HG03108 (cell line): ENCODE results near the gene IMMT.
"Not testable (repeated sequence)": the region's sequence is repeated elsewhere in the genome, so short reads cannot be mapped to it uniquely, and the experiment has no call there.

ENCODE experiments used
- ATAC-seq: cut with Tn5 transposase; IDR thresholded peaks from one replicate; pipeline ENCODE4 v1.9.1; 2021; ENCODE audit warnings: moderate library complexity; ENCODE audit not compliant: unreplicated experiment

Gene IMMT

DNA sequence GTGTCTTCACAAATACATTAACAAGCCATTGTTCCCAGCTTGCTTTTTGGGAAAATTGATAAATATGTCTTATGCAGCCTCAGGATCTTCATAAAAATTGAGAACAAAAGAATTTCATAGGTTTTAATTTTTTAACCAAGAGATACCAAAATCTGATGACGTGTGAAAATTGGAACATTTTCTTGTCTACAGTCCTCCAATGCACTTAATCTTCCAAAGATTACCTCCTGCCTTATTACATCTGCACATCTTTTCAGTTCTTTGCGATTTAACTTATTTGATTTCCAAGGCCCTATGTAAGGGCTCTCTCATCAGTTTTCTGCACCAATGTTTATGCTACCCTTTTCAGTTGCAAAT, 7.1 kb upstream of the IMMT start:
- ATAC-seq = no peak

DNA sequence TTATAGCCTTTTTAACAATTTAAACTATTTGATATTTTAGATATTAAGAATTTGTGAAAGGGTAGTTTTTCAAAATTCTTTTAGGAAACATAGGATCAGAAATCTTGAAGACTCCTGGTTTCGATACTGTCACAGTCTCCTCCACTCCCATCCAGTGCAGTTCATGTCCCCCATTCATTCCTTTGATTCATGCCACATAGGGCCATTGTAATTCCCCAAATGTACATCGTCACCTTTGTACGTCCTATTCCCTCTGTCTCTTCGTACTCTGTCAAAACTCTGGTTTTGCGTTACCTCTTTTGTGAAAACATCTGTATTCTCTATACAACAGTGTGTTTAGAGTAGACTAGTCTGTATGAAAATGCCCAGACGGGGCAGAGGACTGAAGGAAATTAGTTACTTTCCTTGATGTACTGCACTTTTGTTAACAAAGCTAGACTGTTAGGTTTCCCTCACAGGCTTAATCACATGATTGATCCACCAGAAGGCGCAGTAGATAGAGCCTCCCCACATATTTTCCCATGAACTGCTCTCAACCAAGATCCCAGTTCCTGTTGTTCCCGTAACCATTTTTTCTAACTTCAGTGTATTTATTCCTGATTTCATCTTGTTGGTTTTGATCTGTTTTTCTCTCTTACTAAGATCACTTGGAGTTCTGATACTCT, 6.5 kb upstream of the IMMT start:
- ATAC-seq = no peak

DNA sequence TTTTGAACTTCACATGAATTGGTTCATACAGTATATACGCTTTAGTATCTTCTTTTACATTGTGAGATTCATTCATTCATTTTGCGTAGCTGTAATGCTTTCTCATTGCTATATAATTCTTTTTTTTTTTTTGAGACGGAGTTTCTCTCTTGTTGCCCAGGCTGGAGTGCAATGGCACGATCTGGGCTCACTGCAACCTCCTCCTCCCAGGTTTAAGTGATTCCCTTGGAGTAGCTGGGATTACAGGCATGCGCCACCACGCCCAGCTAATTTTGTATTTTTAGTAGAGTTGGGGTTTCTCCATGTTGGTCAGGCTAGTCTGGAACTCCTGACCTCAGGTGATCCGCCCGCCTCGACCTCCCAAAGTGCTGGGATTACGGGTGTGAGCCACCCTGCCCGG, 5.3 kb upstream of the IMMT start:
- ATAC-seq = not testable (repeated sequence)

DNA sequence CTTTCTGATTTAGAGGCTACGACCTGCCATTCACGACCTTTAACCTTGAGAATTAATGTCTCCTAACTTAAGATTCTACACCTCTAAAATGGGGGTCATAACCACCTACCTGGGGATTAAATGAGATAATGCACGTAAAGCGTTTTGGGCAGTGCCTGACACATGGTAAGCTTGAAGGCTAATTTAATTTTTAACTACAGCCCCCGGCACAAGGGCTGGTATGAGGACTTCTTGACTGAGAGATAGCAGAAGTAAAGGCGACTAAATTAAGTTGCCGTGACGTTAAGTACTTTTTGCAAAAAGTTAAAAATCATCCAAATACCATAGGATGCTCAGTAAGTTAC, 4.5 kb upstream of the IMMT start:
- no peak for ATAC-seq

DNA sequence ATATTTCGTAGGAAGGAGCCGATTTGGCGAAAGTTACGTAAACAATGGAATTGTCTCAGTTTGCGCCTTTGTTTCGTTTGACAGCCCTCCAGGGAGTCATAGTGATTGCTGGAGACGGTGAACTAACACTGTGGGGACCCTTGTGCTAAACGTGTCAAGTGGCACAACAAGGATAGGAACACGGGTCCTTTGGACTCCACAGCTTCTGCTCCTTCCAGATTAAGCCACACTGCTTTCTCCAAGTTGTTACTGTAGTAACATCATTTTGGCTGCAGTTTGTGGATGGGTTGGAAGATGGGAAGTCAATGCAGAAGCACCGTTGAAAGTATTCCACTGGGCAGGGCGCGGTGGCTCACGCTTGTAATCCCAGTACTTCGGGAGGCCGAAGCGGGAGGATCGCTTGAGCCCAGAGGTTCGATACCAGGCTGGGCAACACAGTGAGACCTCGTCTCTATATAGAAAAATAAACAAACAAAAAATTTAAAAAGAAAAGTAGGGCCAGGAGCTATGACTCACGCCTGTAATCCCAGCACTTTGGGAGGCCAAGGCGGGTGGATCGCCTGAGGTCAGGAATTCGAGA, 636 bp upstream of the IMMT start:
- ATAC-seq = no peak

DNA sequence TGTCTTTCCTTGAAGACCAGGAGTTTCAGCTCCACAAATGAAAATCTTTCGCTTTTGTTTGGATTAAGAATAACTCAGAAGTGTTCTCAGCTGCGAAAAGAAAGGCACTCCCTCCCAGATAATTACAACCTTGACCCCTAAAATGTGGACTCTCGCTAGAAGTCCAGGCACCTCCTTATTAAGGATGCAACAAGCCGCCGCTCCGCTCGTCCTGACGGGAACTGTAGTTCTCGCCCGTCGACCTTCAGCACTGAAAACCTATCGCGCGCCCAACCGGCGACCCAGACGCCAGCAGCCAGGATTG, 559 bp downstream of the IMMT start:
- no peak for ATAC-seq

DNA sequence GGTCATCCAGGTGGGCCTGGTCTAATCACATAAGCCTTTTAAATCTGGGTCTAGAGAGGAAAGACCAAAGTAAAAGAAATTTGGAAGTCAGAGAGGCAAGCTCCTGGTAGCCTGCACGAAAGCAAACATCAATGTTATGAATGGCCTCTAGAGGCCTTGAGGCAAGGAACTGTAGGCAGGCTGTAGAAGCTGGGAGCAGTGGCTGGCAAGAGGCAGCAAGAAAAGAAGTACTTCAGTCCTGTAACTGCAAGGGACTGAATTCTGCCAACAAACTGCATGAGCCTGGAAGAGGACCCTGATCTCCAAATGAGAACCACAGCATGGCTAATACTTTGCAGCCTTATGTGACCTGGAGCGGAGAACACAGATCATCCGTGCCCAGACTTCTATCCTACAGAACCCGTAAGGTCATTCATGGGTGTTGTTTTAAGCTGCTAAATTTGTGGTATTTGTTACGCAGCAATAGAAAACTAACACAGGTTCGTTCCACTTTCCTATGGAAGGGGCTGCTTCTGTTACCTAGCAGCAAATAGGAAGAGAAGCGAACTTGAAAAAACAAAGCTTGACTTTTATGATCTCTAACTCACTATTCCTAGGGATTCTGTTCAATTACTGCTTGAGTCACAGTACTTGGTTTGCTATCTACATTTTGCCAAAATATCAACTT, 1.2 kb downstream of the IMMT start:
- ATAC-seq = no peak

DNA sequence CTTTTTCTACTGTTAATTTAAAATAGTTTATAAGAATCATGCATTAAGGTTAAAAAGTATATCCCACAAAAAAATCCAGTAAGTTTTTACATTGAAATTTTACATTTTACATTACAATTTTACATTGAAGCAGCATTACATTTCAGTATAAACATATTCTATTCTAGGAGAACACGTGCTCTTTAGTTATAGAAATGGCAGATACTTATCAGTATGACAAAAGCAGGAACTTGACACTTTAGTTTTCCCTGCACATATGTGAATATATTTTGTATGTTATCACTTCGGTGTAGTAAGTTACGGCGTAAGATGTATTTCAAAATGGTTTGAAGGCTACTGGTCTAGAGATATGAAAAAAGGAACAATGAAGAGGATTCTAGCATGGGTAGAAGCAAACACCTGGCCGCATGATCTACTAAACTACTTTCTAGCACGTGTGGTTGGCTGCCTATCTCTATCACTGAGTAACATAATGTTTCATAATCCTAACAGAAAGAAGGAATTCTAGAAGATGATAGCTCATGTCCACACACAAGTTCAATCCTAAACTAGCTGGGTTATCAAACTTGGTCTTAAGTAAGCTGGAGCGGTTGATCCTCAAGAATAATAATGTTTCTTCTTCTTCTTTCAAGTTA, 5.4 kb downstream of the IMMT start:
- no peak for ATAC-seq

DNA sequence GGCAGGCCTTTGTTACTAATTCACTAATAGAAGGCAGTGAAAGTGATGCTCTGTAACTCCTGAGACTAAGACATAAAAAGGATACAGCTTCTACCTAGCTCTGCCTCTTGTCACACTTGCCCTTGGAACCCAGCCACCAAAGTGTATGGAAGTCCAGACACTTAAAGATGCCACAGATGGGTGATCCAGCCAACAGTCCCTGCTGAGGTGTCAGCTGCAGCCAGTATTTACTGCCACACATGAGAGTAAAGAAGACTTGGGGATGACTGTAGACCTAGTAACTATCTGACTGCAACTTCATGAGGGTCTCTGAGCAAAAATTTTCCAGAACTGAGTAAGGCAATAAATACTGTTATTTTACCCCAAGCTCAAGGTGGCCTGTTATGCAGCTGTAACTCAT, 8.8 kb downstream of the IMMT start:
- ATAC-seq = peak; percentile 39

DNA sequence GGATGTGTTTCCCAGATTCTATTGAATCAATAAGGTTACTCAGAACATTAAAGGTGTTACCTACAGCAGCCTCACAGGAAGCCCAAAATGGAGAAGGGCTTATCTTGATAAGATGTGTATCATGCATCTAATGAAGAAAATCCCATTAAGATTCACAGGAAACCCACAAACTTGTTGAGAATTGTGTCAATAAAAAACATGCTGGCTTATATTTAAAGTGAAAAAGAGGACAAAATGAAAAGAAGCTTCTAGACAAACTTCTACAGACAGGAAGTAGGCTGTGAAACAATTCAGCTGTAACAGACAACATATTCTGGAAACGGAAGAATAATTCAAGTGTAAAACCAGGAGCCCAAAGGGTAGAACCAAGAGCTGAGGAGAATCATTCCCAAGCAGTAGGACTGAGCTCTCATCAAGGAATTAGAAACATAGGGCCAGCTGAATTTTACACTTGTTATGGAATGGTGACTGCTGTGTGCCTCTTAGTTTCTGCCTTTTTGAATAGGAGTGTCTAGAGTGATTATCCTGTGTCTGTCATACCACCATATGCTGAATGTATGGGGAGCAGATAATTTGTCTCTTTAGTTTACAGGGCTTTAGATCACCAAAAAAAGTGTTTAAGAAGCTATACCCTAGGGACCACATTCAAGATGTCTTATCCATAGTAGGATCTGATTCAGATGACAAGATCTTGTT, 9.6 kb downstream of the IMMT start:
- peak; percentile 38 for ATAC-seq

DNA sequence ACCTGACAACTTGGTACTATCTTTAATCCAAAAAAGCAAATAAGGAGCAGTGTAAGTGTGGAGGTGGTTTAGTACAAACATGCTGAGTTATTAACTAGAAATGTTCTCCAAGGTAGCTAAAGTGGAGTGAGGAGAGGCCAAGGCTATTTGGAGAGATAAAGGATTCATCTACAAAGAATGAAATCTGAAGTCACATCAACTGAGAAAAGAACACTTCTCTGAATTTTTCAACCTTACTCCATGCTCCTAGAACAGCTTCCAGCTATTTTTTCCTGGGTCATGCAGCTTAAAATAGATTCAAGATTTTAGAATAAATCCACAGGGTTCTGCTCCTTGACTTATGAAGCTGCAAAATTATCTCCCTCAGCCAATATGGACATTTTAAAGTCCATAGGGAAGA, 18.7 kb downstream of the IMMT start:
- no peak for ATAC-seq

DNA sequence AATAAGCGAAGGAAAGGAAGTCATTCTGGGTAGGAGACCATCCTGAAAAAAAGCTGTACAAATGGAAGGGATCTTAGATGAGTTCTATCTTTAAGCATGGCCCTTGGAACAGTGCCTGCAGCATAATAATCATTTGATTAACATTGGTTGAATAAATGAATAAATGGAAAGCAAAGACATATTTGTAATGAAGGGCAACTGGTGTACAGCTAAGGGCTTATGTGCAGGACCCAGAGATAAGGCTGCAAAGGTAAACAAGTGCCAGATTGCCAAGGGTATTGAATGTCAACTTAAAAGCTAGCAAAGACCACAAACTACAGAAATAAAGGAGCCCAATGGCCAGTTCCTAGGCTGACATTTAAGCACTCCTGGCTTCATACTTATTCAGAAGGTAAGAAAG, 19.4 kb downstream of the IMMT start:
- ATAC-seq = no peak

DNA sequence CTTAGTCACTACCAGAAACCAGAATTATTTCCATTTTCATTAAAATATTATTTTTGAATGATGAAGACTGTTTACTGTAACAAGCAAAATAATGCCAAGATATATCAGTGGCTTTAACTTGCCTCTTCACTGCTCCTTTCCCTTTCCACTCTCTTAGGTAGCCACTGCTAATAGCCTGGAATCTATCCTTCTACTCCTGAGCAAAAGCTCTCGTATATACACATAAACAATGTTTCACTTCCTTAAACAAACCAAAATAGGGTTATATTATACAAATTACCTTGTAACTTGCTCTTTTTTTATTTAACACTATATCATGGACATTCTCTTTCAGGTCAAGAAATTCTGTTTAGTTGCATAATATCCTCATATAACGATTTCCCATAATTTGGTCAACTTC, 20.8 kb downstream of the IMMT start:
- ATAC-seq = no peak

DNA sequence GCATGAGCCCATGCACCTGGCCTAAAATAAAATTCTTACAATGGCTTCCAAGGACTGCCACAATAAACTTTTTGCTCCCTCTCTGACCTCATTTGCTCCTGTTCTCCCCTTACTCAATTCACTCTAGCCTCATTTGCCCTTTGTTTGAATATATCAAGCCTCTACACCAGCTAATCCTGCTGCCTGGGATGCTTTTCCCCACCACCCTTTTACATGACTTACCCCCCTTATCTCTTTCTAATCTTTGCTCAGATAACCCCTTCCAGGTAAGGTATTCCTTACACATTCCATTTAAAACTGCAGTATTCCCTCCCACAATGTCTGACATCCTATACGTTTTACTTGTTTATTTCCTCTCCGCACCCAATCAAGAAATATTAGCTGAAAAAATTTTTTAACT, 22.7 kb downstream of the IMMT start:
- no peak for ATAC-seq

DNA sequence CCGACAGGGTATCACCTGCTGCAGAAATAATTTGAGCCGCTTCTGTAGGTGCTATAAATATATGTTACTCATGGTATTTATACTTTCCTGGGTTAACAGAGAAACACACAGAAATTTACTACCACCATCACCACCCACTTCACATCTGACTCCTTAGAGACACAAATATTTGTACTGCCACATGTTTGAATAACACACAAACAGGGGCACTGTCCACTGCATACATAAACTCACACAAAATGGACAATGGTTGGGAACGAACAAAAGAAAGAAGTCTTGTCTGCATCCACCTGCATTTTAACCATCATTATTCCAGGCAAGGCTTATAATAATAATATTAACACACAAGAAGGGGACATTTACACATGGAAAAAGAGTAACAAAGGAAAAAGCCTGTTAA, 24.0 kb downstream of the IMMT start:
- ATAC-seq = no peak

DNA sequence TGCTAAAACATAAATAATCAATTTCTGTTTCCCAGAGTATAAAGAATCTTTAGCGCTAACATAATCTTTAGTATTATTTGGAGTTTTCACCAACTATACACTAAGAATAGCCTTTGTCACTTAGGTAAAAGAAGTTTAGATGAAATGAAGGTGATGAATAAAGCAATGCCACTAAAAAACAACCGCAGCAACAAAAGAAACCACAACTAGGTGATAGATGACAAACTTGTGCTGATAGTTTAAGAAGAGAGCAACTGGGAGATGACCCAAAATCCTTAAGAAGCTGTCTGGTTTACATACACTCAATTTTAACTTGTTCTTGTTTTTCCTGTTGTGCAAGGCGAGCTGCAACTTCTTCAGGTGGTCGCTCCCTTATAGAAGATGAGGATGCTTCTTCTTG, 24.8 kb downstream of the IMMT start:
- ATAC-seq = no peak

DNA sequence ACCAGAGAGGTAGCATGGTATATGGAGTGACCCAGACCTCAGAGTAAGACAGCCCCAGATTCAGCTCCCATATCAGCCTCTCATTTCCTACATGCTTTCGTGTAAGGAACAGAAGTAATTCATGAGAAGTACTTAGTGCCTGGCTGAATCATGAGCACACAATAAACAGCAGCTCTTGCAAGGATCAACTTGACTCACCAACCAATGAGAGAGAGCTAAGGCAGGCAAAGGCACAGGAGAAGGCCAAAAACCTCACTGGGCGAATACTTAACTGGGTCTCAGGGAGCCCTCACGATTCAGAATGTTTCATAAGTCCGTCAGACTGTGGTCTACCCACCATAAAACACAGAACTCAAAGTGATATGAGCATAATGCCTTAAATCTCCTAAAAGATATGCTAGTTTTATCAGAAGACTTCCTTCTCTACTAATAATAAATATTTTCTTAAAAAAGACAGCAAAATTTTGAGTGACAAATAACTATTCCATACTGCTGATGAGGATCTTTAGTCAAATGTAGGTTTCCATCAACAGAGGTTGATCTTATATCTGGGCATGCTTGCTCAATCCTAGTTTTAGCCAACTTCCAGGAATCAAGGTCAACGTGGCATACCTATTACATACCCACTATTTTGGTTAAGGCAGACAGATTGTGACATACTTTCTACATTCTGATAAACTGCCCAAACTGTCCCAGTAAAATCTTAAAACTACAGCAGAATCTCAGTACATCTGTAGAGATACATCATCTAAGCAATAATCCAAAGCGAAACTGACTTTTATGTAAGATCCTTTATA, 34.9 kb downstream of the IMMT start:
- no peak for ATAC-seq

DNA sequence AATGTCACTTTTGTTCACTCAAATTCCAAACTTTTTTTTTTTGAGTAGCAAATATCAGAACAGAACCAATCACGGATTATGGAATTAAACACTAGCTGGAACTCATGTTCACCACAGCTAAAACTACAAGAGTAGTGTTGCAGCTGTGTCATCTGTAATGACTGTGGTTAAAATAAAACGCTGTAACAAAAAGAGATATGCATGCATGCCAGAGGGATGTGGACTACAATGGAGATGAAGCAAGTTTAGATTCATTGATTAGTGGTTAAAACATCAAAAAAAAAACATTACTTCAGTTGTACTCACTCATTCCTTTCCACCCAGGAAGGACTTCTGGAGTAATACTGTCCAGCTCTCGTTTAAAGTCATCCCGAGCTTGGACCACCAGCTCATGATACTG, 37.0 kb downstream of the IMMT start:
- ATAC-seq = no peak

DNA sequence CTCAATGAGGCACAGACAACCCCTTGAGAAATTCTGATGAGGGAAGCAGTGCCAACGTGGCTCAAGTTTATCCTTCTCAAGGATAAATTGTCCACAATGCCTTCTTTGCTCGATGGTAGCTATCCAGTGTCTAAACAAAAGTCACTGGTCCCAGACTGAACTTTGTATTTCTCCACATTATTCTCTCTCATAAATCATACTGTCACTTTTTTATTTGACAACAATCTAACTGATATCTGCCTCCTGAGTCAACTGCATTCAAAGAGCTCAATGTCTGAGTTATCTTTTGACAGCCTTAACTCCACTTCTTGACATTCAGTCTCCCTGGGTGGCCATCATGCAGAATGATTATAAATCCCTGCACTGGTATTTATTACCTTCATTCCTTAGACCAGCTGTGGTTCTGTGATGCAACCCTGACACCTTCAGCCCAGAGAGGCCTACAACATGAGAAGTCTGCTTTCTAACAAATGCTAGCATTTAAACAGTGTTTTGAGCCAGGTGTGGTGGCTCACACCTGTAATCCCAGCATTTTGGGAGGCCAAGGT, 38.2 kb downstream of the IMMT start:
- no peak for ATAC-seq

DNA sequence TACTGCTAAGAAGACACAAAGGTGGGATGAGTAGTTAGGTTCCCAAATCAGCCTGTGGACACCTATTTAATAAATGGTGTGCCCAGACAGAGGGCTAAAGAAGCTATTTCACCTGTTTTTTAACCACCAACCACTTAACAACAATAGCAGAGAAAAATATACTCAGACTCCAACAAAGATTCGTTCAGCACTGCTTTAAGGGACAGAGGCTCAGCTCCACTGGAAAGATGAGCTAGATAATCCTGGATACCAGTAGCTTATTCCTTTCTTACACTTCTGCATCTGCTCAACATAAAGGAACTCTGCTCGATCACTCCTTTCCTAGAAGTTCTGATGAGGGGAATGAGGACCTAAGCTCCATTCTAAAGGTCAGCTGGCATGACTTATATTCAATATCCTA, 44.8 kb downstream of the IMMT start:
- no peak for ATAC-seq

DNA sequence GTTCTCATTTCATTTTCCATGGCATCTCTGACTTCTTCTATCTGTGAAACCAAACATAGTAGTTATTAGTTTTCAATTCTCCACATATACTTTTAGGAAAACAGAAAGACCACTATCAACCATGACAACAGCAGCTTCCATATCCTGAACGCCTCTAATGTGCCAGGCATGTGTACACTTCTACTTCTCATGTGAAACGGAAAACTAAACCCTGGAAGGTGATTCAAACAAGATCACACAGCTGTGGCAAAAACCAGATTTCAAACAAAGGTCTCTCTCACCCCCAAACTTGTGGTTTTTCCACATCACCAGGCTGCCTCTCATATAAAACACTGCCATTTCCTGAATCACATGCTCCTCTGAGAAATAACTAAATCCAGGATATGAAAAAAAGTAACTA, 47.5 kb downstream of the IMMT start:
- ATAC-seq = no peak
